RKO (cell line): ENCODE results near the gene RPLP2.

Source experiments
- DNase-seq: peaks from one replicate; pipeline ENCODE4 v3.0.0-alpha.2; 2016; ENCODE audit warnings: low spot score

RPLP2 gene

DNA sequence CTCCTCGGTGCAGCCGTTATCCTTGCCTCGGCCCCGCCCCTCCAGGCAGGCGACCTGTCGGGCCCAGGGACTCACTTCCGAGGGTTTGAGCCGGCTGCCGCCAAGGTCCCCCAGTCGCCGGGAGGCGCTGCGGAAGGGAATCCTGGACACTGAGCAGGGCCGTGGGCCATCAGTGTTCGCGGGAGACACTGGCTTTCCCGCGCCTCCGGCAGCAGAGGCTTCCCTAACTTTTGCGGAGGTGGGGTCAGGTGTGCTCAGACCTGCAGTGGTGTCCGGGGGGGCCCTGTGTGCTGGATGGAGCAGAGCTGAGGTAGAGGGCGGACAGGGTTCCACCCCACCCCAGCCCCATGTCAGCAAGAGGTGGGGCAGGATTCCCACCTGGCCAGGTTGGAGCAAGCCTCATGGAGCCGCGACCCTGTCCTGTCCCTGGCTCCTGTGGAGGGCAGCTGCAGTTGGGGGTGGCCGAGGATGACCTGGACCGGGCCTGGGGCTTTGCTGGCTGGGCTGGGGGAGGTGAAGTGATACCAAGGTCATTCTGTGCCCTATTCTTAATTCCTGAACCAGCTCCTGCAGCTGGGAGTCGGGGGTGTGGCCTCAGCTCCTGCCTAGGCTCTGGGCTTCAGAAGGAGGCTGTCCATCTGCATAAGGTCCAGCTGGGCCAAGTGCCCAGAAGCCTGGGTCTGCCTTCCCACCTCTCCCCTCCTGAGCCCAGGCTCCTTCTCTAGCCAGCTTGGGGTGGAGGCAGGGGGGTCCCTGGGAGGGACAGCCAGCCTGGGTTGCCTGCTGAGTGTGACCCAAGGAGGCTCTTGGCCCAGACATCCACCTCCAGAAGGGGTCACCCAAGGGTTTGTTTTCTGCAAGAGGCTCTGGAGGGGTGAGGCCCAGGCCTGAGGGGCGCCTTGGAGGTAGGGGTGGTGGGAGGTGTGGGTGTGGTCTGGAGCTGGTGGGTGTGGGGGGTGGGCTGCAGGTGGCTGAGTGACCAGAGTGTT is 41.3 kb downstream of the RPLP2 start:
- DNase-seq = peak; percentile 31

GRCh38 chr11:852762-853161 is 43.0 kb downstream of the RPLP2 start:
- no peak for DNase-seq

DNA sequence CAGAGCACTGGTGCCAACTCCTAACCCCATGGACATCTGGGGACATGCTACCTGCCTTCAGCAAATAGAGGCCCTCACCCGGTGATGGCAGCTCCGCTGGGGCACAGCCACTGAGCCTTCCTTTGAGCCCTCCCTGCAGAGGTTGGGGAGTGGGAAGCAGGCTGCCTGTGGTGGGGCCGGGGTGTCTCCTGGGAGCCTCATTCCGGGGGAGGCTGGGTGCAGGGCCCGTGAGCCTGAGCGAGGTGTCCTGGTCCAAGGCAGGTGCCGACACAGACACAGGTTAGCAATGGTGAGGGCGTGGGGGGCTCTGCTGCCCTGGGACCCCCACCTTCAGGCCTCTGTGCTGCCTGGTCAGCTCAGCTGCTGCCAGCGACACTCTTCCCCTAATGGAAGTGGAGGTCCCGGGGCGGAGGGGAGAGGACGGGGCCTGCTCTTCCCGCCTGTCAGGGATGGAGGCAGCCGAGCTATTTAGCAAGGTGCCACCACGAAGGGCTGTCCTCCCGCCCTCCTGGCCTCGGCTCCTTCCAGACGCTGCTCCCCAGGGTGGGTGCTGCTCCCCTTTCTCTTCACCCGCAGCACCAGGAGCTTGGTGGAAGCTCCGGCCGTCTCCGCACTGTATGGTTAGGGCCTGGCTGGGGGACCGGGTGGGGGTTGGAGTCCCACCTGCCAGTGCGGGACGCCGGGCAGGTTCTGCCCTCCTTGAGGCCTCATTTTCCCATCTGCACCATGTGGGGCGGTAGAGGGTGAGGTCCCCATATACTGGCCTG is 44.1 kb downstream of the RPLP2 start:
- DNase-seq = no peak

DNA sequence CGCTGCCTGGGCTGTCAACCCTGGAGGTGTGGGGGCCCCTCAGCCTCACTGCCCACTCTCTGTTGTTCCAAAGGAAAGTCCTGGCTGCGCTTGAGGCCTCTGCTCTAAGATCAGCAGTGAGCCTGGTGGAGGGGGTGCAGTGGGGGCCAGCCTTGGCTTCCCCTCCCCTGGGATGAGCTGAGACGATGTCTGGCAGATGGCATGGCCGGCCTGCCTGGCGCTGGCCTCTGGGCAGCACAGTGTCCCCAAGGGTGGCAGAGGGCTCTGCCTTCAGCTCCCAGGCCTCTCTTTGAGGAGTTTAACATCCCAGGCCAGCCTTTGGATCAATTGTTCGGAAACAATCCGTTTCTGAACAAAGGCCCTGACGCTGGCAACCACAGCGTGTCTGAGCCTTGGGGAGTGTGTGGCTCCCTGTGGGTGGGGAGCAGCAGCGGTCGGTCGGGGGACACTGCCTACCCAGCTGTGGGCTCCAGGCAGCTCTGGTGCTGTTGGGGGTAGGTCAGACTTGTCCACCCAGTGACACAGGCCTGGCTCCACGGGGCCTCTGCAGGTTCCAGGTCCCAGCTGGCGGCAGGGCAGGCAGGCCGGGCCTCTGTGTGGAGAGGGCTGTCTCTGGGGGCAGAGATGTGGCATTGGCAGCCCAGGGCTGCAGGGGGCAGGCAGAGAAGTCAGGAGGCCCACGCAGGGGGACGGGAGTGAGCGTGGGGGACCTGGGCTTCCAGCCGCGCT is 45.0 kb downstream of the RPLP2 start:
- no peak for DNase-seq

GRCh38 chr11:855330-855674 is 45.5 kb downstream of the RPLP2 start:
- DNase-seq = no peak

DNA sequence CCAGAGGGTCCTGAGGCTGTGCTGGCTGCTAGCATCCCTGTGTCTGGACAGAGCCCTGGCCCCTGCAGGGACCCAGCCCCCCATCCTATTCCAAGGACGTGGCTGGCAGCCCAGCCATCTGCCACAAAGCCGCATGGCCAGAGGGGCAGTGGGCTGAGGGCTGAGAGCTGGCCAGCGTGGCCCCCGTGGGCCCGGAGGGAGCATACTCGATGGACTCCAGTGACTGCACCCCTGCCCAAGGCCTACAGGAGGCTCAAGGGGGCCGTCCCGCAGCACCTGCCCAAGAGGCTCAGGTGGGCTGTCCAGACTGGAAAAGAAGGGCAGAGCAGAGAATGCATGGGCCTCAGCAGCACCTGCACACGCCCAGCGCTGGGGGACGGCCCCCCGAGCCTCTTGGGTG is 46.0 kb downstream of the RPLP2 start:
- no peak for DNase-seq

- no peak for DNase-seq
Measured at GRCh38 chr11:856397-856796, 46.6 kb downstream of the RPLP2 start.

- DNase-seq = no peak
Measured at GRCh38 chr11:858053-858761, 48.4 kb downstream of the RPLP2 start.

- no peak for DNase-seq
Measured at GRCh38 chr11:858762-859339, 49.1 kb downstream of the RPLP2 start.

GRCh38 chr11:859394-860131 is 49.8 kb downstream of the RPLP2 start:
- no peak for DNase-seq

DNA sequence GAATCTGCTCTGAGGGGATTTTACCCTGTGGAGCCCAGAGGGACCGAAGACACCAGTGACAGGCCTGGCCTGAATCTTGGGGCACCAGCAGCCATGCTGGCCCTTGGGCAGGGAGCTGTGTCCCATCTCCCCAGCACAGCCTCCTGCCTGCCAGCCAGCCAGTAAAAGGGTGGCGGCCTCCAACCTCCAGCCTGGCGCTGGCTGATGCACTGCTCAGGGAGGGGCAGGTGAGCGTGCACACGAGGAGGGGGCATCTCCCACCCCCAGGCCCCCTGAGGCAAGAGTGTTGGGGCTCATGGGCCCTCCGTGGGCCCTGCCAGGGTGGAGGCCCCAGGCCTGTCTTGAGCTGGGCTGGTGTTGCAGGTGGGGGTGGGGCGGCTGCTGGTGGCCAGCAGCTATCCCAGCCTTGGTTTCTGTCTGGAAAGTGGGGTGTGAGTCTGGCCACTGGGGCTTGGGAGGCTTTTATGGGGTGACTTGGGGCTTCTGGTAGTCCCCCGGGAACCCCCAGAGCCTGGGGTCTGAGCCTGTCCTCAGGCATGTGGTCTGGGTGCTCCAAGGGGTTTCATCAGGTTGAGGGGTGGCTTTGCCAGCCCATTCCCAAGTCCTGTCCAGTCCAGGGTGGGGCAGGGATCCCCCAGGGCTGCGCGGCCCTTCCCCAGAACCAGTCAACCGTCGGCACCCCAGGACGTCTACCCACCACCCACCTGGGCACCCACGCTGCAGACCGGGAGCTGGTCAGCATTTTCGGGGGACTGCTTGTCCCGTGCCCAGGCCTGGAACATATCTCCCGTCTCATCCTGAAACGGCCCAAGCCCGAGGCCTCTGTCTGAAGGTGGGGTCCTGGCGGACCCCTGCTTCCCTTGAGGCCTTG is 50.7 kb downstream of the RPLP2 start:
- DNase-seq = no peak

- no peak for DNase-seq
Measured at GRCh38 chr11:861105-861479, 51.3 kb downstream of the RPLP2 start.

DNA sequence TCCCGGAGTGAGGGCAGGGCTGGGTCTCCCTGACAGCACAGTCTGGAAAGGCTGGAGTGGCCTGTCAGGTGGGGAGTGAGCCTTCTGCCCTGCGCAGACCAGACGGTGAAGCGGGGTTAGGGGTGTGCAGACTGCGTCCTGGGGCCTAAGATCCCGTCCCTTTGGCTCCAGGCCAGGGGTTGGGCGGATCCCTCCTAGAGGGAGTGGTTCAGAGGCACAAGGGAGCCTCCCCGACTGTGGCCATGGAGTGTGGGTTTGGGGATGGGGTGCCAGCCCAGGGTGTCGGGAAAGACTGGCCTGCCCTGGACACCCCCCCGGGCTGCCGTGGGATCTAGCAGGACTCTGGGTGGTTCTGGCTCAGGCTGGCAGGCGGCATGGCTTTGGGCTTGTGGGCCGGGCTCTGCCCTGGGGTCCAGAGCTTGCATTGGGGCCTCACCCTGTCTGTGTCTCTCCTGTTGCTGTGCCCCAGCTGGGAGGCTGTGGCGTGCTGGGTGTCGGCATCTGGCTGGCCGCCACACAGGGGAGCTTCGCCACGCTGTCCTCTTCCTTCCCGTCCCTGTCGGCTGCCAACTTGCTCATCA is 52.4 kb downstream of the RPLP2 start:
- no peak for DNase-seq
